IPS-15b (cell line): ENCODE results near the gene IL1RN.

ENCODE experiments used
- H3K27me3 ChIP-seq: one replicate; pipeline ENCODE4 v1.6.1; 2013; ENCODE audit warnings: low read length; ENCODE audit not compliant: control insufficient read depth, insufficient read depth
- H3K36me3 ChIP-seq: one replicate; pipeline ENCODE4 v1.6.1; 2013; ENCODE audit warnings: low read length; ENCODE audit not compliant: control insufficient read depth, insufficient read depth
- H3K4me1 ChIP-seq: one replicate; pipeline ENCODE4 v1.6.1; 2013; ENCODE audit warnings: mild to moderate bottlenecking, low read length; ENCODE audit not compliant: control insufficient read depth, insufficient read depth
- H3K4me3 ChIP-seq: one replicate; pipeline ENCODE4 v1.5.1; 2013; ENCODE audit warnings: low read depth, low read length
- H3K9ac ChIP-seq: one replicate; pipeline ENCODE4 v1.6.1; 2013; ENCODE audit warnings: low read depth, mild to moderate bottlenecking, low read length
- H3K9me3 ChIP-seq: one replicate; pipeline ENCODE4 v1.6.1; 2013; ENCODE audit warnings: mild to moderate bottlenecking, low read length; ENCODE audit not compliant: control insufficient read depth, insufficient read depth

IL1RN gene

GRCh38 chr2:113150258-113150601 is 22.8 kb downstream of the IL1RN start:
- Histone ChIP-seq H3K9ac (no peak overlapping the region), H3K9me3 (no peaks in the 10 kb centered on the region), H3K27me3 (peaks cover 8% of the 10 kb centered on the region), H3K36me3 (no peaks in the 10 kb centered on the region), H3K4me1 (no peaks in the 10 kb centered on the region), H3K4me3 (no peak overlapping the region)

- peaks cover 31% of the 10 kb centered on the region for H3K27me3 ChIP-seq
- no peaks in the 10 kb centered on the region for H3K9me3 ChIP-seq
- H3K9ac ChIP-seq: no peak overlapping the region
- H3K4me1 ChIP-seq: peaks cover 5% of the 10 kb centered on the region
- no peaks in the 10 kb centered on the region for H3K36me3 ChIP-seq
- H3K4me3 ChIP-seq: no peak overlapping the region
Measured at GRCh38 chr2:113155331-113155730, 27.9 kb downstream of the IL1RN start.

DNA sequence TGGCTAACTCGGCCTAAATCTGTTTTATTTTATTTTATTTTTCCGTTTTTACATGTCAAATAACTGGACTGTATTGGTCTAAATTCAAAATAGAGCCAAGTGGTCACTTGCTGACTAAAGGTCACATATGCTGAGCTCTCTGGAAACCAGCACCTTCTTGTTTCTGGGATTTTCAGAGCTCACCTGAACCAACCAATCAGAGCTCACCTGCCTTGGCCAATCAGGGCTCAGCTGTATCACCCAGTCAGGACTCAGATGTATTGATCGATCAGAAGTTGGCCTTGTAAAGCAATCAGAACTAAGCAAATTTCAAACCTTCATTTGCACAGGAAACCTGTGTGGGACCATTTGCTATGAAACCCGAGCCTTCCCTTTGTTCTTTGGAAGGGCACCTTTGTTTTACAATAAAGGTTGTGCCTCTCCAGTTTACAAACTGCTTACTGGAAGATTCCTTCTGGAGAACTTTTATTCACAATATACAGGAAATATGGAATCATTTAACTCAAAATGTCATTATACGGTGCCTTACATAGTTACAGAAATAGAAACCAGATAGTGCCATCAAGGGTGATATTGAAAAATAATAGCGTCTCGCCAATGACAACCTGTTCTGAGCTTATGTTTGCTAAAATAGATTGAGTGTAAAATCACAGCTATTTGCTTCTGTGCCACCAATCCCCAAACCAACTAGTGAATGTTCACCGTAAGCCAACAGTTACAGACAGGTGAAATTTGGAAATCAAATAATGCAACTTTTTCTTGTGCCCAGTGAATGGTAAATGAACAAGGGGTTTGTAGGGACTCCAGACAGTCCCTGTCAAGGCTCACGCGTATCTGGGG is 29.1 kb downstream of the IL1RN start:
- Histone ChIP-seq H3K9me3 (no peaks in the 10 kb centered on the region), H3K27me3 (peaks cover 31% of the 10 kb centered on the region), H3K4me3 (peak overlapping the region; percentile 55), H3K4me1 (peaks cover 5% of the 10 kb centered on the region), H3K36me3 (no peaks in the 10 kb centered on the region), H3K9ac (no peak overlapping the region)

- H3K36me3 ChIP-seq: no peaks in the 10 kb centered on the region
- H3K4me3 ChIP-seq: peak overlapping the region; percentile 70
- peaks cover 31% of the 10 kb centered on the region for H3K27me3 ChIP-seq
- H3K9ac ChIP-seq: no peak overlapping the region
- H3K9me3 ChIP-seq: no peaks in the 10 kb centered on the region
- H3K4me1 ChIP-seq: peaks cover 5% of the 10 kb centered on the region
Measured at GRCh38 chr2:113157118-113157896, 29.9 kb downstream of the IL1RN start.

- no peaks in the 10 kb centered on the region for H3K9me3 ChIP-seq
- H3K4me3 ChIP-seq: peak overlapping the region; percentile 70
- H3K36me3 ChIP-seq: no peaks in the 10 kb centered on the region
- H3K9ac ChIP-seq: no peak overlapping the region
- peaks cover 5% of the 10 kb centered on the region for H3K4me1 ChIP-seq
- H3K27me3 ChIP-seq: peaks cover 31% of the 10 kb centered on the region
Measured at GRCh38 chr2:113157897-113158753, 30.7 kb downstream of the IL1RN start.

- no peaks in the 10 kb centered on the region for H3K9me3 ChIP-seq
- H3K27me3 ChIP-seq: peaks cover 31% of the 10 kb centered on the region
- no peaks in the 10 kb centered on the region for H3K36me3 ChIP-seq
- H3K4me1 ChIP-seq: peaks cover 5% of the 10 kb centered on the region
- no peak overlapping the region for H3K4me3 ChIP-seq
- no peak overlapping the region for H3K9ac ChIP-seq
Measured at GRCh38 chr2:113158884-113159553, 31.6 kb downstream of the IL1RN start.

DNA sequence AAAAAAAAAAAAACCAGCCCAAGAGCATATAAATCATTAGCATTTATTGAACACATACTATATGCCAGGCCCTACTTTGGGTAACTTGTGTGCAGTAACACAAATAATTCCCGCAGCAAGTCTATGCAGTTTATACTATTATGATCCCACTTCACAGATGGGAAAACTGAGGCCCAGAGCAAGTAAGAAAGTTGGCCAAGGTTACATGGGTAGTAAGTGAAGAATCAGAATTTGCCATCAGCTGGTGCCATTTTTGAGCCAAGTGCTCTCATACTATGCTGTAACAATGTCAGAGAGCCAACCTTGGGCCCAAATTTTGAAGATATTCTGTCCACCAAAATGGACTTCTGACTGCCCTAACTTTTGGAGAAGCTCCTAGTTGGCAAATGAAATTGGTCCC is 32.9 kb downstream of the IL1RN start:
- Histone ChIP-seq H3K36me3 (no peaks in the 10 kb centered on the region), H3K9me3 (no peaks in the 10 kb centered on the region), H3K4me1 (peaks cover 5% of the 10 kb centered on the region), H3K4me3 (no peak overlapping the region), H3K9ac (no peak overlapping the region), H3K27me3 (peaks cover 29% of the 10 kb centered on the region)

DNA sequence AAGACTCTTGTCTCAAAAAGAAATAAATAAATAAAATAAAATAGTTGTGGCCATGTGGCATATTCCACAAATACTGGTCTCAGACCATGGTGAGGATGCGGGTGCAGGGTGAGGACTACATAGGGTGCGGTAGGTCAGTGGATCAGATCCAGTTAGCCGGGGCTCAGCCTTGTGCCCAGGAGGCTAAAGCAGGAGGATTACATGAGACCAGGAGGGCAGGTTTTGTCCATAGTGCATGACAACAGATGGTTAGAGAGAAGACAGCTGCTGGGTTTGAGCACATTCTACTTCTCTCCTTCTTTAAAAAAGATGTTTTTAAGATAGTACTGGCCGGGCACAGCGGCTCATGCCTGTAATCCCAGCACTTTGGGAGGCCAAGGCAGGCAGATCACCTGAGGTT is 33.6 kb downstream of the IL1RN start:
- Histone ChIP-seq H3K27me3 (peaks cover 25% of the 10 kb centered on the region), H3K4me1 (peaks cover 7% of the 10 kb centered on the region), H3K9me3 (no peaks in the 10 kb centered on the region), H3K9ac (no peak overlapping the region), H3K4me3 (no peak overlapping the region), H3K36me3 (no peaks in the 10 kb centered on the region)

DNA sequence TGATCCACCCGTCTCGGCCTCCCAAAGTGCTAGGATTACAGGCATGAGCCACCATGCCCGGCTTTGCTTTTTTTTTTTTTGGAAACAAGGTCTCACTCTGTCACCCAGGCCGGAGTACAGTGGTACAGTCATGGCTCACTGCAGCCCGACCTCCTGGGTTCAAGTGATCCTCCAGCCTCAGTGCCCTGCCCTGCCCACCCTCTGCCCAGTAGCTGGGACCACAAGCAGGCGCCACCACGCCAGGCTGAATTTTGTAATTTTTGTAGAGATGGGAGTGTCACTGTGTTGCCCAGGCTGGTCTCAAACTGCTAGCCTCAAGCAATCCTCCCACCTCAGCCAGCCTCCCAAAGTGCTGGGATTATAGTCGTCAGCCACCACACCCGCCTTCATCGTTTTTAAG is 34.8 kb downstream of the IL1RN start:
- H3K36me3 ChIP-seq: no peaks in the 10 kb centered on the region
- no peak overlapping the region for H3K9ac ChIP-seq
- H3K4me3 ChIP-seq: no peak overlapping the region
- peaks cover 2% of the 10 kb centered on the region for H3K4me1 ChIP-seq
- no peaks in the 10 kb centered on the region for H3K9me3 ChIP-seq
- peaks cover 25% of the 10 kb centered on the region for H3K27me3 ChIP-seq

DNA sequence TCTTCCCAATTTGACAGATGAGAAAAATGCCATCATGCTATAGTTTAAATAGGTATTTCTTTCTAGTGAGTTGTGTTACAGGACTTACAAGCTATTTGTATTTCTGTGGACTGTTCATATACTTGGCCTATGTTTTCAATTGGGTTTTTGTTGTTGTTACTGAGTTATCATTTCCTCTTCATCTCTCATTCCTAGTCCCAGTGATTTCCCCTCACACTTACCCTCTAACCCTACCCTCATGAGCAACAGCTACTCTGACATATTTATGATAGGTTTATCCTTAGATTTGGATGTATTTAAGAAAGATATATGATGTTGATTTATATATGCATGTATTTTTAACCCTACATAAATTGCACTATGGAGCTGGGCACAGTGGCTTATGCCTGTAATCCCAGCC is 35.5 kb downstream of the IL1RN start:
- Histone ChIP-seq H3K36me3 (no peaks in the 10 kb centered on the region), H3K4me3 (no peak overlapping the region), H3K9ac (no peak overlapping the region), H3K4me1 (peaks cover 2% of the 10 kb centered on the region), H3K9me3 (no peaks in the 10 kb centered on the region), H3K27me3 (peaks cover 22% of the 10 kb centered on the region)
